Midbrain (tissue), 1 donor: ENCODE measurements around the gene ARHGEF12.

Source experiments
- DNase-seq: peaks from one replicate; lab custom pipeline; 2025; lab: John Stamatoyannopoulos, UW

ARHGEF12 gene

GRCh38 chr11:120385655-120386054 lies 49.4 kb downstream of the ARHGEF12 start:
- DNase-seq, result no peak

GRCh38 chr11:120386318-120386717 lies 50.1 kb downstream of the ARHGEF12 start:
- no peak for DNase-seq

DNA sequence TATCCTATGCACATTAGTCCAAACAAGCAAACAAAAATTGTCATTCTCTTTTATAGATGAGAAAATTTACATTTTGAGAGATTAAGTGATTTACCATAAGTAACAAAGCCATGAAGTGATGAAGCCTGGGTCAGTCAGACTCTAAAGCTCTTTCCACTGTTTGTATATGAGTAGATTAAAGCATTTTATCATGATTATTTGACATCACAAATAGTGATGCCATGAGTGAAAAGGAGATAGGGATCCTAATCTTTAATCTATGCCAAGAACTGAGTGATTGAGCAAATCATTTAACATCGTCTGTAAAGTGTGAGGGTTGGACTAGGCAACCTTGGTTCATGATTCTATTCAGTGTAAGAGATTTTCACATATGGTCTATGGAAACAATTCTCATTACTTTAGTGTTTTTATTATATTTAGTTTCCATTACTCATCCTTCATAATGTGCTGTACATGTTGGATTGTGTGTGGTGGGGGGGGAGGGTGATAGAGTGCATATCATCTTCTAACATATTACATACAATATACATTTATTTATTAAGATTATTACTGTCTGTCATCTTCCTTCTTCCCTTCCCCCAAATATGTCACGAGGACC lies 50.7 kb downstream of the ARHGEF12 start:
- no peak for DNase-seq

- DNase-seq, result no peak
Observed at GRCh38 chr11:120388261-120388660, 52.0 kb downstream of the ARHGEF12 start.

DNA sequence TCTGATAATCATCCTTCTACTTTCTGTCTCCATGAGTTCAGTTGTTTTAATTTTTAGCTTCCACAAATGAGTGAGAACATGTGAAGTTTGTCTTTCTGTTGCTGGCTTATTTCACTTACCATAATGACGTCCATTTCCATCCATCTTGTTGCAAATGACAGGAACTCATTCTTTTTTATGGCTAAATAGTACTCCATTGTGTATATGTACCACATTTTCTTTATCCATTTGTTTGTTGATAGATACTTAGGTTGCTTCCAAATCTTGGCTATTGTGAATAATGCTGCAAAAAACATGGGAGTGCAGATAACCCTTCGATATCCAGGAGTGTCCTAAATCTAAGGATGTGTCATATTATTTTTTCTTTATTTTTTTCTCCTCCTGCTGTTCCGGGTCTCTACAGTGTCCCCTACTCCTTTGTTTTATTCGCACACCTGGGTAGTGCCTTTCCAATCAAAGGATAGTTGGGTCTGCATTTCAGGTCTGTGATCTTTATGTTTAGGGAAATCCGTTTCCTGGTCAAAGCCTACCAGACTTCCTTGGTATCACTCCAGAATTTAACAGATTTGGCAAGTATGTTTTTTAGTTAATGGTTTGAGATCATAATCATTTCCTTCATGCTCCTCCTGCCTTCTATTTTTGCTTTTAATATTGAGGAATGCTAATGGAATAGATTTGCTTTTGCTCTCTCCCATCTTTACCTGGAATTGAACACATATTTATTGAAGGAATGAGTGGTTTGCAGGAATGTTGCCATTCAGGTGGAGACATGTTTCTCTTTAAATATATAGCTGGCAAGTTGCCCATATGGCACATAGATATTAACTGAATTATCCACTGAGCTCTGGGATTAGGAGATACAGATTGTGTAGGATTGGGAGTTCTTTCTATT lies 53.7 kb downstream of the ARHGEF12 start:
- no peak for DNase-seq

- DNase-seq, result no peak
Observed at GRCh38 chr11:120390585-120390922, 54.3 kb downstream of the ARHGEF12 start.

DNA sequence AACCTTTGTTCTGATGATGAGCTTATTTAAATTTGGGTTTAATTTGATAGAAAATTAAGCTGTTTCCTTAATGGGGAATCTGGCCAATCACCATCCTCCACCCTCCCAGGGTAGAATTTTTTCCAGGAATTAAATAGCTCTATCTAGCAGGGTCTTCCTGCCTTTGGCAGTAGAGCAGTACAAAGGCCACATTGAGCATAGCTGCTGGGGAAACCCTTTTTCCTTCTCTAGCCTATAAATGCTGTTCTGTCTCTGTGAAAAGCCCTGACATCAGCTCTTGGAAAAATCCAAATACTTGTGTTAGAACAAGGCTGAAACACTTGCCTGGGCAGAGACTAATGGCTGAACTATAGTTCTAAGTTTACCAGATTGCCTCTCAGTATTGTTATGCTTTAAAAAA lies 55.1 kb downstream of the ARHGEF12 start:
- peak; percentile 80 for DNase-seq

- DNase-seq, result no peak
Observed at GRCh38 chr11:120391854-120392253, 55.6 kb downstream of the ARHGEF12 start.

- DNase-seq, result no peak
Observed at GRCh38 chr11:120392314-120392713, 56.1 kb downstream of the ARHGEF12 start.

DNA sequence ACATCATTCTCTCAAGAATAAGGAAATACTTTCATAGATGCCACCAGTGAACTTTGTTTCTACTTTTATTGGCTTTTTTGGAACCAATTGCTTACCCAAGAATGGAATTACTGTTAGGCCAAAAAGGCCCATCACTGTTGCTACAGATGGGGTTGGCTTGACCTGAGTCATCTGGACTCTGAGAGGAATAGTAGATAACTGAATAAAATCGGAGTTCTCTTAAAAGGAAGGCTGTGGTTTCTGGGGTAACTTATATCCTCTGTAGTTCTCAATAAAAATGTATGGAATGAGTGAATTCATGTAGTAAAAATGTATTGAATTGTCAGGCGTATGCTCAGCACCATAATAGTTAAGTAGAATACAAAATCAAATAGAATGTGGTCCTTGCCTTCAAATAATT lies 56.6 kb downstream of the ARHGEF12 start:
- no peak for DNase-seq

- no peak for DNase-seq
Observed at GRCh38 chr11:120394119-120394518, 57.9 kb downstream of the ARHGEF12 start.

- no peak for DNase-seq
Observed at GRCh38 chr11:120395778-120396177, 59.6 kb downstream of the ARHGEF12 start.

DNA sequence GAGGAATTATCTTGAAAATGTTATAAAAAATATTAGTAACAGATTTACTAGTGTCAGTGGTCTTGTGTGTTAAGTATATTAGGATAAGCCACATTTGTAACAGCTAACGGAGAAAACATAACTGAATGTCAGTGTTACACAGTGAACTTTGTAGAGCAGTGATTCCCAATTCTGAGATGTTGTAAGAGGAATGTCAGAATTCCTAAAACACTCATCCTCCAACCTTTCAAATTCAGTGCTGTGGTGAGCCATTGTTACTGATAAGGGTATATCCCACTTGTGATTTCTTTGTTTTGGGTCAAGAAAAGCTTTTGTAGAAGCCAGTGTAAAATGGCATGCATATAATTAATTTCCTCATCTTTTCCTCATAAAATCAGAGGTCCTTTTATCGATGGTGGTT lies 61.9 kb downstream of the ARHGEF12 start:
- DNase-seq, result no peak

DNA sequence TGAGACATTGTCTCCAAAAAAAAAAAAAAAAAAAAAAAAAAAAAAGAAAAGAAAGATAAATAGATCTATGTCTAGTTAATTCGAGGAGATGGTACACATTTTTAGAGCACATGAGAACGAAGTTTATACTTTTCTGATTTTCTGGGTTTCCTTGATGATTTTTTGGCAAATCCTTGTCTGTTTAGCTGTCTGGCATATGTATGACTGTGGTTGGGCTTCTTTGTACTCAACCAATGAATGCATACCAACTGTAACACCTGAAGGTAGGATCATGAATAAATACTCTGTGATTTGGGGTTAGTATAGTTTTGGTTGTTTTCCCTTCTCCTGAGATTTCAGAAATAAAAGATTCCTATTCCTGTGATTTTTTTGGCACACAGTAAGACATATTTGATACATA lies 63.1 kb downstream of the ARHGEF12 start:
- DNase-seq, result no peak

DNA sequence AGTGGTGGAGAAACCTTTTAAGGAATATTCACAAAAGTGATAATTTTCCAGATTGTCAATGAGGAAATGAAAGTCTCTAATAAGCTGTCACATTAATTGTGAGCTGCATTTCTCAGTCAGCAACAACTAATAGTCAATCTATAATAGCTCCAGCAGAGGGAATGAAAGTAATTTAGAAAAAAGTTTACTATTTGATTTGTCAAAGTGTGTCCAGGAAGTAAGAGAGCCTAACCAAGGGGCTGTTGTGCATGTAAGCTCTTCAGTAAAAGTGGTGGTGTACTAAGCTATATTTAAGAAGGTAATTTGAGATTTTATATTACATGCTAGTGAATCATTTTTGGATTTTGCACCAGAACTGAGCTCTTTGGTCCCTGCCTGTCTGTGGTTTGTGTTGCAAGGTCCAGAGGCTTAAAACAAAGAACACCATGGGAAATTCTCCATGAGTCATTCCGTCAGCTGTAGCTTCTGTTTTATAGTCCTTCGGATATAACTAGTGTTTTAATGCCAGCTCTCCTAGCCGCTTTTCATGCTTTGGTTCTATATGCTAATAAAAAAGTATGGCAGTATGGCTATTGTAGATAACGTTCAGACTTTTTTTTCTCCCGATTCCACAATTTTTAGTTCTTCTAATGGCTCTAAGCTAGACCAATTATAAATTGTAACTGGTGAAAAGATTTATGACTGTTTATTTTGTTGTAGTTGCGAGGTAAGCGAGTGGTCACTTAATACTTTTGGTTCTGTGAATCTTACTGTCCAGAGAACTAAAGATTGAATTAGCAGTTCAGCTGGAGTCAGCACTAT lies 64.6 kb downstream of the ARHGEF12 start:
- DNase-seq, result no peak

DNA sequence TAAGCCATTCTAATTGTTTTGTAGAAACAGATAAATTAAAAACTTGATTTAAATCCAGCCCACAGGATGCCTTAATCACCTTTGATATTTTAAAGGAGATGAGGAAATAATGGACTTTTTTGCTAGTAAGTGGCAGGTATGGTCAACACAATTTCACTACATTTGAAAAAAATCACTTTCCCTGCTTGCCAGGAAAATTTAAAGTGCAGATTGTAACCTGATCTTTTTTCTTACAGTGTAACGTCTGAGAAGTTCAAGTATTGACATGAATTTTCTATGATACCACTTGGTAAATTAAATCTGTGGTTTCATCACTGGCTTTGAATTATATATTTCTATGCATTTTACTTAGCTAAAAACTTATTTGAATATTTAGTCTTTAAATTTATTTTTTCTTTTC lies 65.3 kb downstream of the ARHGEF12 start:
- DNase-seq, result no peak

GRCh38 chr11:120403966-120404365 lies 67.8 kb downstream of the ARHGEF12 start:
- no peak for DNase-seq

DNA sequence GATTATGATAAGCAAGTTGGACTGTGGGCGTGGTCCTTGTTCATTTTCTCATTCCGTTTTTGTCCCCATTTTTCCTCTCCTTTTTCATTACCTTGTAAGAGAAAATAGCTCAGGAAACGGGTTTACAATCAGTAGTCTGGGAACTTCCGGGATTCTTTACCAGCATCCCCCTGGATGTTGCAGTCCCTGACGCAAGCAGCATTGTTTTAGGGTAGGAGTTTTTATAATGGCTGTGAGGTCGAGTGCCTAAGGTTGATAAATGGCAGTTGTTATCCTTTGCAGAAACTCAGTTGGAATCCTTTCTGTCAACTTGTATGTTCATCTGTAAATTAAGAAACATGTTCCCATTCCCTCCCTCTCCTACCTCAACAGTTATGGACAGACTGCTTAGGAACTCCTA lies 68.3 kb downstream of the ARHGEF12 start:
- DNase-seq, result no peak

- no peak for DNase-seq
Observed at GRCh38 chr11:120409655-120410054, 73.4 kb downstream of the ARHGEF12 start.

DNA sequence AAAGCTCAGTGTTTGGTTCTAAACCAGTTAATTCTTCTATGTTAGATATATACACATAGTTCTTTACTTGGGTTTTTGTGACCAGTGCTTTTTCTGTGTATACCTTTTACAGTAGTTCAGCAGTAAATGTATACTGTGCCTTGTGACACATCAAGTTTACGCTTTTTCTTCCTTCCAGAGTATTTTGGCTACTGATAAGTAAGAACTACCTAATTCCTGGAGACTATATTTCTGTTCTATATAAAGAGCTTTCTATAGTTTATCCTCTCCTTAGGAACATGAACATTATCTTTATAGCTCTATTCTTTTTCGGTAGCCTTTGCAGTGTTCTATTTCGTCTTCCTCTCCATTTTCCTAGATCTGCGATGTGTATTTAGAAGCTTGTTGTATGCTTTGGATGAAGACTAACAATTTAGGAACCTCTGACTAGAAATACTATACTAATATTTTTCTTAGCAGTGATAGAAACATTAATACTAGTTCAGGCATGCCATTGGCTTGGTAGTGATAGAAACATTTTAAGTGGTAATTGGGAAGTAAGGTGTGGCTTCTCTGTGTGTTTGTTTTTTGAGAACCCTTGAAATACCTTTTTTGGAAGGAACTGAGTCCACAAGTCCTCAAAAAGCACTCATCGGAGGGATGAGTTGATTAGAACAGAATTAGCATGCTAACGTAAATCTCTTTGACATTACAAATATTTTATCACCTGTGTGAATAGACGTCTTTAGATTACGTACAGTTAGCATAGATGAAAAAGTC lies 74.6 kb downstream of the ARHGEF12 start:
- DNase-seq, result no peak

- DNase-seq, result no peak
Observed at GRCh38 chr11:120413480-120413879, 77.3 kb downstream of the ARHGEF12 start.

GRCh38 chr11:120420572-120420971 lies 84.4 kb downstream of the ARHGEF12 start:
- no peak for DNase-seq
